Jurkat, Clone E6-1 (cell line): ENCODE measurements around the gene NT5DC2.

Source experiments
- DNase-seq: peaks from one replicate; pipeline ENCODE4 v3.0.0-alpha.2; 2011; ENCODE audit warnings: low read depth, low spot score
- H3K4me3 ChIP-seq: 2 replicates; pipeline ENCODE4 v1.5.1; 2011; ENCODE audit warnings: mild to moderate bottlenecking, low read length, control low read depth, moderate library complexity

The NT5DC2 gene

GRCh38 chr3:52494445-52494844 lies 39.2 kb downstream of the NT5DC2 start:
- no peak for DNase-seq
- no peak overlapping the region for H3K4me3 ChIP-seq

- DNase-seq = no peak
- no peak overlapping the region for H3K4me3 ChIP-seq
Measured at GRCh38 chr3:52493232-52494017, 40.2 kb downstream of the NT5DC2 start.

- no peak for DNase-seq
- H3K4me3 ChIP-seq = no peak overlapping the region
Measured at GRCh38 chr3:52492059-52492458, 41.6 kb downstream of the NT5DC2 start.

GRCh38 chr3:52490939-52491526 lies 42.6 kb downstream of the NT5DC2 start:
- H3K4me3 ChIP-seq = no peak overlapping the region
- no peak for DNase-seq

GRCh38 chr3:52490035-52490938 lies 43.4 kb downstream of the NT5DC2 start:
- no peak for DNase-seq
- no peak overlapping the region for H3K4me3 ChIP-seq

GRCh38 chr3:52489453-52489852 lies 44.2 kb downstream of the NT5DC2 start:
- no peak overlapping the region for H3K4me3 ChIP-seq

GRCh38 chr3:52488746-52489145 lies 44.9 kb downstream of the NT5DC2 start:
- DNase-seq = no peak

More at GRCh38 chr3:52489453-52489852, 44.2 kb downstream of the NT5DC2 start:
- no peak for DNase-seq

GRCh38 chr3:52487788-52488691 lies 45.6 kb downstream of the NT5DC2 start:
- DNase-seq = no peak
- no peak overlapping the region for H3K4me3 ChIP-seq

More at GRCh38 chr3:52488746-52489145, 44.9 kb downstream of the NT5DC2 start:
- no peak overlapping the region for H3K4me3 ChIP-seq

- no peak for DNase-seq
- no peak overlapping the region for H3K4me3 ChIP-seq
Measured at GRCh38 chr3:52487050-52487787, 46.4 kb downstream of the NT5DC2 start.

- DNase-seq = no peak
- H3K4me3 ChIP-seq = no peak overlapping the region
Measured at GRCh38 chr3:52484680-52485461, 48.8 kb downstream of the NT5DC2 start.

- DNase-seq = no peak
- H3K4me3 ChIP-seq = no peak overlapping the region
Measured at GRCh38 chr3:52483577-52484381, 49.9 kb downstream of the NT5DC2 start.

- DNase-seq = no peak
Measured at GRCh38 chr3:52483081-52483480, 50.6 kb downstream of the NT5DC2 start.

GRCh38 chr3:52481819-52482521 lies 51.7 kb downstream of the NT5DC2 start:
- DNase-seq = no peak
- H3K4me3 ChIP-seq = no peak overlapping the region

More at GRCh38 chr3:52483081-52483480, 50.6 kb downstream of the NT5DC2 start:
- H3K4me3 ChIP-seq = no peak overlapping the region

GRCh38 chr3:52480768-52481715 lies 52.6 kb downstream of the NT5DC2 start:
- H3K4me3 ChIP-seq = no peak overlapping the region
- DNase-seq = no peak
